SK-N-SH treated with all-trans-retinoic acid at 6 μM for 48 hours (cell line): ENCODE results near the gene KIF21A.
A peak's percentile ranks its signal among the peaks of the same experiment; 100 is the strongest.

Experiments
- ATAC-seq: fragments of 200-7000 bp; cut with Tn5 transposase; 3 replicates; pipeline ENCODE4 v1.9.1; 2020; ENCODE audit warnings: mild to moderate bottlenecking, moderate library complexity
- ARNTL ChIP-seq: fragments of 450-650 bp; formaldehyde crosslinking; IDR thresholded peaks from 2 replicates; pipeline ENCODE4 v1.5.0; 2020; ENCODE audit warnings: low read depth, mild to moderate bottlenecking, moderate library complexity, borderline replicate concordance
- BACH2 ChIP-seq: fragments of 250-450 bp; sonication (Bioruptor Pico); IDR thresholded peaks from 2 replicates; pipeline ENCODE4 v1.9.0; 2021; ENCODE audit warnings: mild to moderate bottlenecking, borderline replicate concordance
- CSDC2 ChIP-seq: fragments of 250-450 bp; sonication (Bioruptor Pico); IDR thresholded peaks from 2 replicates; pipeline ENCODE4 v1.5.0; 2020; ENCODE audit warnings: mild to moderate bottlenecking, moderate library complexity
- ESRRG ChIP-seq: fragments of 250-450 bp; sonication (Bioruptor Pico); IDR thresholded peaks from 2 replicates; pipeline ENCODE4 v1.6.1; 2021; ENCODE audit warnings: mild to moderate bottlenecking
- GLIS3 ChIP-seq: fragments of 250-450 bp; sonication (Bioruptor Pico); IDR thresholded peaks from 2 replicates; pipeline ENCODE4 v1.5.0; 2020; ENCODE audit warnings: mild to moderate bottlenecking, moderate library complexity
- ISL1 ChIP-seq: fragments of 250-450 bp; sonication (Bioruptor Pico); IDR thresholded peaks from 2 replicates; pipeline ENCODE4 v2.1.2; 2022; ENCODE audit warnings: mild to moderate bottlenecking, moderate library complexity
- OSR1 ChIP-seq: fragments of 250-450 bp; sonication (Bioruptor Pico); IDR thresholded peaks from 2 replicates; pipeline ENCODE4 v1.8.0; 2022; ENCODE audit warnings: moderate library complexity, mild to moderate bottlenecking, inconsistent platforms
- PPARA ChIP-seq: fragments of 250-450 bp; sonication (Bioruptor Pico); IDR thresholded peaks from 2 replicates; pipeline ENCODE4 v1.5.0; 2020; ENCODE audit warnings: mild to moderate bottlenecking, borderline replicate concordance
- RARB ChIP-seq: fragments of 250-450 bp; sonication (Bioruptor Pico); IDR thresholded peaks from 2 replicates; pipeline ENCODE4 v1.8.0; 2021; ENCODE audit warnings: mild to moderate bottlenecking, moderate library complexity
- SNAI2 ChIP-seq: fragments of 250-450 bp; sonication (Bioruptor Pico); IDR thresholded peaks from 2 replicates; pipeline ENCODE4 v1.5.0; 2020; ENCODE audit warnings: mild to moderate bottlenecking, moderate library complexity
- TCF4 ChIP-seq: fragments of 250-450 bp; sonication (Bioruptor Pico); IDR thresholded peaks from 2 replicates; pipeline ENCODE4 v1.8.0; 2021; ENCODE audit warnings: mild to moderate bottlenecking, moderate library complexity, borderline replicate concordance
- TOX ChIP-seq: fragments of 250-450 bp; sonication (Bioruptor Pico); IDR thresholded peaks from 2 replicates; pipeline ENCODE4 v1.8.0; 2021; ENCODE audit warnings: mild to moderate bottlenecking, moderate library complexity, borderline replicate concordance
- ZC3H10 ChIP-seq: fragments of 250-450 bp; sonication (Bioruptor Pico); IDR thresholded peaks from 2 replicates; pipeline ENCODE4 v1.5.1; 2021; ENCODE audit warnings: mild to moderate bottlenecking, moderate library complexity
- ZFP3 ChIP-seq: fragments of 250-450 bp; sonication (Bioruptor Pico); IDR thresholded peaks from 2 replicates; pipeline ENCODE4 v1.5.0; 2020; ENCODE audit warnings: mild to moderate bottlenecking, moderate library complexity
- ZFP30 ChIP-seq: fragments of 450-650 bp; formaldehyde crosslinking; IDR thresholded peaks from 2 replicates; pipeline ENCODE4 v1.5.0; 2022; ENCODE audit warnings: mild to moderate bottlenecking, moderate library complexity
- ZNF565 ChIP-seq: fragments of 450-650 bp; formaldehyde crosslinking; conservative IDR thresholded peaks from 2 replicates; pipeline ENCODE4 v1.5.0; 2020; ENCODE audit warnings: low read depth, mild to moderate bottlenecking, moderate library complexity
- ZNF70 ChIP-seq: fragments of 450-650 bp; formaldehyde crosslinking; IDR thresholded peaks from 2 replicates; pipeline ENCODE4 v1.5.0; 2020; ENCODE audit warnings: mild to moderate bottlenecking, moderate library complexity
- ZNF8 ChIP-seq: fragments of 450-650 bp; formaldehyde crosslinking; IDR thresholded peaks from 2 replicates; pipeline ENCODE4 v1.5.0; 2020; ENCODE audit warnings: mild to moderate bottlenecking, moderate library complexity
- TF ChIP-seq, protein P1 (sequence below): fragments of 250-450 bp; sonication (Bioruptor Pico); IDR thresholded peaks from 2 replicates; pipeline ENCODE4 v1.8.0; 2020; ENCODE audit warnings: mild to moderate bottlenecking, moderate library complexity, borderline replicate concordance
- TF ChIP-seq, protein P2 (sequence below): fragments of 250-450 bp; sonication (Bioruptor Pico); IDR thresholded peaks from 2 replicates; pipeline ENCODE4 v1.8.0; 2021; ENCODE audit warnings: low read depth, mild to moderate bottlenecking, moderate library complexity, borderline replicate concordance
- TF ChIP-seq, protein P3 (sequence below): fragments of 250-450 bp; sonication (Bioruptor Pico); IDR thresholded peaks from 2 replicates; pipeline ENCODE4 v1.5.1; 2020; ENCODE audit warnings: low read depth, mild to moderate bottlenecking, moderate library complexity
- TF ChIP-seq, protein P4 (sequence below): fragments of 250-450 bp; sonication (Bioruptor Pico); IDR thresholded peaks from 2 replicates; pipeline ENCODE4 v1.5.1; 2021; ENCODE audit warnings: mild to moderate bottlenecking, moderate library complexity
- TF ChIP-seq, protein P5 (sequence below): fragments of 250-450 bp; sonication (Bioruptor Pico); IDR thresholded peaks from 2 replicates; pipeline ENCODE4 v1.5.0; 2020; ENCODE audit warnings: mild to moderate bottlenecking, moderate library complexity

Gene KIF21A

DNA sequence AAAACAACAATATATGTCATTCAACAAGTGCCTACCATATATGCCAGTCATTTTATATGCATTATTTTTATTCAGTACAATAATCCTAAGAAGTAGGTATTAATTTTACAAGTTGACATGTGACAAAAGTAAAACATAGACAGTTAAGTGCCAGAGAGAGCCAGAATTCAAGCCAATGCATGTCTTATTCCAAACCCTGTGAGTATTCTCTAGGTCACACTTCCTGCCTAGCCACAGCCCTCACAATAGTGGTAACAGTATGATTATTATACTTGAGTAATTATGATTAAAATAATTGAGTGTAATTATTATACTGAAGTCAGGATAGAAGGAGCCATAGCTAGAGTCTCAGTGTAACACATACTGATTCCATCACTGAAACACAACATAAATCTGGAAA lies 52.2 kb downstream of the KIF21A start:
- TF ChIP-seq ZFP30, result no peak
- TF ChIP-seq, protein P1, sequence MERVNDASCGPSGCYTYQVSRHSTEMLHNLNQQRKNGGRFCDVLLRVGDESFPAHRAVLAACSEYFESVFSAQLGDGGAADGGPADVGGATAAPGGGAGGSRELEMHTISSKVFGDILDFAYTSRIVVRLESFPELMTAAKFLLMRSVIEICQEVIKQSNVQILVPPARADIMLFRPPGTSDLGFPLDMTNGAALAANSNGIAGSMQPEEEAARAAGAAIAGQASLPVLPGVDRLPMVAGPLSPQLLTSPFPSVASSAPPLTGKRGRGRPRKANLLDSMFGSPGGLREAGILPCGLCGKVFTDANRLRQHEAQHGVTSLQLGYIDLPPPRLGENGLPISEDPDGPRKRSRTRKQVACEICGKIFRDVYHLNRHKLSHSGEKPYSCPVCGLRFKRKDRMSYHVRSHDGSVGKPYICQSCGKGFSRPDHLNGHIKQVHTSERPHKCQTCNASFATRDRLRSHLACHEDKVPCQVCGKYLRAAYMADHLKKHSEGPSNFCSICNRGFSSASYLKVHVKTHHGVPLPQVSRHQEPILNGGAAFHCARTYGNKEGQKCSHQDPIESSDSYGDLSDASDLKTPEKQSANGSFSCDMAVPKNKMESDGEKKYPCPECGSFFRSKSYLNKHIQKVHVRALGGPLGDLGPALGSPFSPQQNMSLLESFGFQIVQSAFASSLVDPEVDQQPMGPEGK, result no peak
- no peak for TF ChIP-seq SNAI2 (CRISPR knock-in tag)
- TF ChIP-seq CSDC2 (CRISPR knock-in tag), result no peak
- TF ChIP-seq, protein P2, sequence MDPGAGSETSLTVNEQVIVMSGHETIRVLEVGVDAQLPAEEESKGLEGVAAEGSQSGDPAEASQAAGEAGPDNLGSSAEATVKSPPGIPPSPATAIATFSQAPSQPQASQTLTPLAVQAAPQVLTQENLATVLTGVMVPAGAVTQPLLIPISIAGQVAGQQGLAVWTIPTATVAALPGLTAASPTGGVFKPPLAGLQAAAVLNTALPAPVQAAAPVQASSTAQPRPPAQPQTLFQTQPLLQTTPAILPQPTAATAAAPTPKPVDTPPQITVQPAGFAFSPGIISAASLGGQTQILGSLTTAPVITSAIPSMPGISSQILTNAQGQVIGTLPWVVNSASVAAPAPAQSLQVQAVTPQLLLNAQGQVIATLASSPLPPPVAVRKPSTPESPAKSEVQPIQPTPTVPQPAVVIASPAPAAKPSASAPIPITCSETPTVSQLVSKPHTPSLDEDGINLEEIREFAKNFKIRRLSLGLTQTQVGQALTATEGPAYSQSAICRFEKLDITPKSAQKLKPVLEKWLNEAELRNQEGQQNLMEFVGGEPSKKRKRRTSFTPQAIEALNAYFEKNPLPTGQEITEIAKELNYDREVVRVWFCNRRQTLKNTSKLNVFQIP, result no peak
- TF ChIP-seq TOX, result no peak
- ATAC-seq, result no peak

DNA sequence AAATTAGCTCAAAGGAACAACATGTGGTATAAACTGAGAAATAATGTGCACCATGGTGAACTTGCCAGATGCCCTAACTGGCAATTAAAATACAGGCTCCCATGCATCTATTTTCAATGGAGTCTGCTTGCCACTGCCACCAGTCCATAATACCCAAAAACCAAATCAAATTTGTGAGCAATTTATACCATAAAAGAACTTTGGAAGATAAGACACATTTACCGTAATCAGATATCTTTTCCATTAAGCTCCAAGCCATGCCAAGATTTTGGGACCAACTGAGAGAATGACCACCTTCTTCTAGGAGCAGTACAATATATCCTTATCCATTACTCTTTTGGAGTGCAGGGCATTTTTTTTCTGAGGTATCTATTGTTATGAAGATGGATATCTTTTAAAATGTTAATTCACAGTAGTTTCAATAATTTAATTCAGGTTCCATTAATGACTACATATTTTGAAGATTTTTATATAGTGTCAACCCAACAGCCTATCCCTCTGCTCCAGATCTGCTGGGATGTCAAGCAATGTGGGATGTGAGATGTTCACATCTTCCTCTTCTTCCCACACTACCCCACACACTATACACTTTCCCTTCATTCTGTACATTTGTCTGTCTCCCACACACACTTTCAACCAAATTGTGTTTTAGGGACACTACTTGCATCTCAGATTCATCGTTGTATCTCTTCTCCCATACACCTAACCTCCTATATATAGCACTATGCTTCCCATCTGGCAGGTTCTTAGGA lies 53.3 kb downstream of the KIF21A start:
- ATAC-seq, result peak; percentile 37; the same call in 1 of the 3 replicates
- TF ChIP-seq ZNF565 (CRISPR knock-in tag) (peak; percentile 63), ZC3H10 (CRISPR knock-in tag) (no peak), ZNF8 (peak; percentile 68), SNAI2 (CRISPR knock-in tag) (peak; percentile 78; the same call in 1 of the 2 replicates), RARB (CRISPR knock-in tag) (no peak), ZNF70 (CRISPR knock-in tag) (peak; percentile 46), ISL1 (peak; percentile 99), ZFP3 (CRISPR knock-in tag) (no peak), BACH2 (CRISPR knock-in tag) (no peak), ARNTL (CRISPR knock-in tag) (0 out of 2 replicates have a peak, but pooled peaks have one; percentile 23), CSDC2 (CRISPR knock-in tag) (no peak), PPARA (CRISPR knock-in tag) (peak; percentile 69; the same call in 1 of the 2 replicates), GLIS3 (CRISPR knock-in tag) (peak; percentile 95; the same call in 1 of the 2 replicates), ZFP30 (peak; percentile 18; the same call in 1 of the 2 replicates), ESRRG (CRISPR knock-in tag) (peak; percentile 75; the same call in 1 of the 2 replicates), TCF4 (peak; percentile 98), TOX (no peak), OSR1 (no peak)
- TF ChIP-seq, protein P1, result 0 out of 2 replicates have a peak, but pooled peaks have one; percentile 36
- TF ChIP-seq, protein P3, sequence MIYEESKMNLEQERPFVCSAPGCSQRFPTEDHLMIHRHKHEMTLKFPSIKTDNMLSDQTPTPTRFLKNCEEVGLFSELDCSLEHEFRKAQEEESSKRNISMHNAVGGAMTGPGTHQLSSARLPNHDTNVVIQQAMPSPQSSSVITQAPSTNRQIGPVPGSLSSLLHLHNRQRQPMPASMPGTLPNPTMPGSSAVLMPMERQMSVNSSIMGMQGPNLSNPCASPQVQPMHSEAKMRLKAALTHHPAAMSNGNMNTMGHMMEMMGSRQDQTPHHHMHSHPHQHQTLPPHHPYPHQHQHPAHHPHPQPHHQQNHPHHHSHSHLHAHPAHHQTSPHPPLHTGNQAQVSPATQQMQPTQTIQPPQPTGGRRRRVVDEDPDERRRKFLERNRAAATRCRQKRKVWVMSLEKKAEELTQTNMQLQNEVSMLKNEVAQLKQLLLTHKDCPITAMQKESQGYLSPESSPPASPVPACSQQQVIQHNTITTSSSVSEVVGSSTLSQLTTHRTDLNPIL (CRISPR knock-in tag), result peak; percentile 71
- TF ChIP-seq, protein P4, sequence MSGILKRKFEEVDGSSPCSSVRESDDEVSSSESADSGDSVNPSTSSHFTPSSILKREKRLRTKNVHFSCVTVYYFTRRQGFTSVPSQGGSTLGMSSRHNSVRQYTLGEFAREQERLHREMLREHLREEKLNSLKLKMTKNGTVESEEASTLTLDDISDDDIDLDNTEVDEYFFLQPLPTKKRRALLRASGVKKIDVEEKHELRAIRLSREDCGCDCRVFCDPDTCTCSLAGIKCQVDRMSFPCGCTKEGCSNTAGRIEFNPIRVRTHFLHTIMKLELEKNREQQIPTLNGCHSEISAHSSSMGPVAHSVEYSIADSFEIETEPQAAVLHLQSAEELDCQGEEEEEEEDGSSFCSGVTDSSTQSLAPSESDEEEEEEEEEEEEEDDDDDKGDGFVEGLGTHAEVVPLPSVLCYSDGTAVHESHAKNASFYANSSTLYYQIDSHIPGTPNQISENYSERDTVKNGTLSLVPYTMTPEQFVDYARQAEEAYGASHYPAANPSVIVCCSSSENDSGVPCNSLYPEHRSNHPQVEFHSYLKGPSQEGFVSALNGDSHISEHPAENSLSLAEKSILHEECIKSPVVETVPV, result peak; percentile 90
- TF ChIP-seq, protein P5, sequence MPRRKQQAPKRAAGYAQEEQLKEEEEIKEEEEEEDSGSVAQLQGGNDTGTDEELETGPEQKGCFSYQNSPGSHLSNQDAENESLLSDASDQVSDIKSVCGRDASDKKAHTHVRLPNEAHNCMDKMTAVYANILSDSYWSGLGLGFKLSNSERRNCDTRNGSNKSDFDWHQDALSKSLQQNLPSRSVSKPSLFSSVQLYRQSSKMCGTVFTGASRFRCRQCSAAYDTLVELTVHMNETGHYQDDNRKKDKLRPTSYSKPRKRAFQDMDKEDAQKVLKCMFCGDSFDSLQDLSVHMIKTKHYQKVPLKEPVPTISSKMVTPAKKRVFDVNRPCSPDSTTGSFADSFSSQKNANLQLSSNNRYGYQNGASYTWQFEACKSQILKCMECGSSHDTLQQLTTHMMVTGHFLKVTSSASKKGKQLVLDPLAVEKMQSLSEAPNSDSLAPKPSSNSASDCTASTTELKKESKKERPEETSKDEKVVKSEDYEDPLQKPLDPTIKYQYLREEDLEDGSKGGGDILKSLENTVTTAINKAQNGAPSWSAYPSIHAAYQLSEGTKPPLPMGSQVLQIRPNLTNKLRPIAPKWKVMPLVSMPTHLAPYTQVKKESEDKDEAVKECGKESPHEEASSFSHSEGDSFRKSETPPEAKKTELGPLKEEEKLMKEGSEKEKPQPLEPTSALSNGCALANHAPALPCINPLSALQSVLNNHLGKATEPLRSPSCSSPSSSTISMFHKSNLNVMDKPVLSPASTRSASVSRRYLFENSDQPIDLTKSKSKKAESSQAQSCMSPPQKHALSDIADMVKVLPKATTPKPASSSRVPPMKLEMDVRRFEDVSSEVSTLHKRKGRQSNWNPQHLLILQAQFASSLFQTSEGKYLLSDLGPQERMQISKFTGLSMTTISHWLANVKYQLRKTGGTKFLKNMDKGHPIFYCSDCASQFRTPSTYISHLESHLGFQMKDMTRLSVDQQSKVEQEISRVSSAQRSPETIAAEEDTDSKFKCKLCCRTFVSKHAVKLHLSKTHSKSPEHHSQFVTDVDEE (CRISPR knock-in tag), result peak; percentile 97
- TF ChIP-seq, protein P2, result no peak
